GM19239 (cell line): ENCODE results near the gene CDHR3.

ENCODE experiments used
- DNase-seq: peaks from one replicate; pipeline ENCODE4 v3.0.0; 2011; ENCODE audit warnings: low spot score; ENCODE audit not compliant: insufficient read length
- FAIRE-seq: peaks from 2 replicates; lab custom pipeline; 2011; peaks lifted over from hg19 to GRCh38; lab: Jason Lieb, UNC

CDHR3 gene

GRCh38 chr7:106061301-106061979 lies 98.4 kb downstream of the CDHR3 start:
- FAIRE-seq (peak; percentile 68), DNase-seq (no peak)

DNA sequence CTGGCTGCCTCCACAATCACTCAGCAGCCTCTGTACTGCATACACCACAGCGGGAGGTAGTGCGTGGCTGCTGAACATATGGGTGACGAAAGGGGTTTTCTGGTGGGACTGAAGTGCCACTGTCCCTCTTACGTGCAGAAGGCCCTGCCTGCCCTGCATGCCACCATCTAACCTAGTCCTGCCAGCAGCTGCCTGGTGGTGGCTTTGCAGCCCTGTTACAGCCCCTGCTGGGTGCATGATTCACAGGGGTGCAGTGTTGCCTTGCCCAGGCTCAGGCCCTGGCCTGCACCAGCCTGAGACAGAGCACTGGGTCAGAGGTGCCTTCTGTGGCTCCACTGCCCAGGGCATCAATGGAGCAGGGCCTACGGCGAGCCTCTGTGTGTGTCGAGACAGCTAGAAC lies 98.9 kb downstream of the CDHR3 start:
- FAIRE-seq (no peak), DNase-seq (no peak)

DNA sequence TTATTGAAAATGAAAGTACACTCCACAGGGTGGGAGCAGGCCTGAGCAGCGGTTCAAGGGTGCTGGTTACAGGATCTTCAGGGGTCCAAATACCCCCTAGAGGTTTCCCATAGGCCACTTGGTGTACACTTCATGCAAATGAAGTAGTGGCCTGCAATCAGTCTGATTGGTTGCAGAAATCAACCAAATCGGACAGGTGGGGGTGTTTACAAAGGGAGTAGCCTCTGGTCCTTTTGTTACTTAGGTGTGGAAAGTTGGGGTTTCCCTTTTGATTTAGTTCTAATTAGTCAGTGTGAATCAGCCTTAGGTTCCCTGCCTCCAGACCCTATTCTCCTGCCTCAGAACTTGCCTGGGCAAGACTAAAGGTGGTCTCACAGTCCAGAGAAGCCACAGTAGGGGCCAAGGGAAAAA lies 99.5 kb downstream of the CDHR3 start:
- no peak for DNase-seq
- FAIRE-seq: peak; percentile 55

DNA sequence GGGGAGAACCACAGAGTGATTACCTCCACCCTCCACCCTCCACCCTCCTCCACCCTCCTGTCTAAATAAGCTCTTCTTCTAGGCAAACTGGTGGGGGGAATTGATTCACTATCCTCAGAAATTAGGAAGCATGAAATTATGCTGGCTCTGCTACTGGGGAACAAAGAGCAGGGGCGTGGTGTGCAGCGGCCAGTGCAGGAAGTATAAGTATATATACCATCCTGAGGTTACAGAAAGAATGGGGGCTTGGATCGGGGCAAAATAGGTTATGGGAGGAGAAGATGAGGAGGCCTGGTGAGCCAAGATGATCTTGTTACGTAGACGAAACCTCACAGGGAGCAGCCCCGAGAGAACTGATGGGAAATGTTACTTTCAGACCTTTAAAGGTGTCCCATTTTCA lies 100.0 kb downstream of the CDHR3 start:
- DNase-seq (no peak), FAIRE-seq (no peak)

- FAIRE-seq: peak; percentile 23
Measured at GRCh38 chr7:106063692-106064091, 100.6 kb downstream of the CDHR3 start.

GRCh38 chr7:106064316-106064715 lies 101.3 kb downstream of the CDHR3 start:
- DNase-seq (no peak), FAIRE-seq (no peak)

More at GRCh38 chr7:106063692-106064091, 100.6 kb downstream of the CDHR3 start:
- no peak for DNase-seq

DNA sequence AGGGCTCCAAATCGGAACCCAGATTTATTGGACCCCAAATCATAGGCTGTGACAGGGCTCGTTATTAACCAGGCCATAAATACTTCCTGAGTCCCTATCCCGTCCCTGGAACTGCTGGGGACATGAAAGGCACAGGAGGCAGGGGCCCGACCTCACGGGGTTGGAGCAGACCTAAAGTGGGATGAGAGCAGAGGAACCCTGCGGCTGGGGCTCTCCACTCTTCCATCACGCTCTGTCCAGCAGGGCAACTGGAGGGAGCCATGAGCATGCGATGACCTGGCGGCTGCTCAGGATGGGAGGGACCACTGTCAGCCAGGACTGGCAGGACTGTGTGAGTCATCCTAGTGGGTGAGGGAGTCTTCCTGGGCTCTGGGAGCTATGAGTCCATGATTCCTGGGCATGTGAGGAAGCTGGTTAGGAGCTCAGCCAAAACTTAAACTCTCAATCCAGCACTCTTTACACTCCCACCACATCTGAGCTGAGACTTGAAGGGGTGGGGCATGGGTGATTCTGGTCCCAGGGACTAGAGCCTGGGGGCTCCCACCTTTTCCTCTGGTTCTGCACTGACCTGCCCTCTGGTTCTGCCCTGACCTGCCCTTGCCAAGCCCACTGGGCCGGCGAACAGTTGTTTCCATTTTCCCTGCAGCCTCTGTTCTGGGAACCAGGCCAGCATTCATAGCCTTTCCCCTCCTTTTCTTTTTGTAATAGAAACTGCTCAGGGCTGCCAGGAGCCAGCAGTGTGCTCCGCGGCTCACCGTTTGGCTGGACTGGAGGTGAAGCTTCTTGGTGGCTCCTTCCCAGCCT lies 101.9 kb downstream of the CDHR3 start:
- no peak for DNase-seq
- no peak for FAIRE-seq

DNA sequence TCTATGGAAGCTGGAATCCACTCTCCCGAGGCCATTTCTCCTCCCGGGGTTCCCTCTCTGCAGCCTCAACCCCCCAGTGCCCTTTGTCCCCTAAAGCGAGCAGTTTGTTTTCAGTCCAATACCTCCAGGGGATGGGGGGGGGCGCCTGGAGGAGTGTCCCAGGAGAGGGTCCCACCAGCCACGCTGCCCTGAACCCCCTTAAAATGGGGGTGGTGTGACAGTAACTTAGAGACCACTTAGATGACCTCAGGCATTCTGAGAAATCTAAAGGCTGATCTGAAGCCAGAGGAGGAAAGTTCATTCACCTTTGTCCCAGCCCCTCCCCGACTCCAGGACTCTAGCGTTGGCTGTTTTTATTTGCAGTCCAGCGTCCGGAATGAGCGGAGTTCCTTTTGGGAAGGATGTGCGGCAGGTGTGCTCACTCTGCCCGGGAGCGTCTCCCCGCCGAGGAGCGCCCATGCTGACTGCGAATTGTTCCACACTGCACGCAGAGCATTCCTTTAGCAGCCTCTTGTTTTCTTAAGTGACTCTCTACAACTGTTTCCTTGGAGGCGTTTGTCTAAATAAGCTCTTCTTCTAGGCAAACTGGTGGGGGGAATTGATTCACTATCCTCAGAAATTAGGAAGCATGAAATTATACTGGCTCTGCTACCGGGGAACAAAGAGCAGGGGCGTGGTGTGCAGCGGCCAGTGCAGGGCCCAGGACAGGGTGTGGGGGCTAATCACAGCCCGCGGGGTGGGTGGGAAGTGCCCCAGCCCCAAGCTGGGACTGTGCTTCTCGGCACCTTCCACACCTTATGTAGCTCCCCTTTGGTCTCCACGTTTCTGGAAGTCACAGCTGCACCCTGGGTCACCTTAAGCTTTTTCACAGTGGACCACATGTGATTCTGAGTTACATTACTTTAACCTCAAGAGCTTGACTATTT lies 102.8 kb downstream of the CDHR3 start:
- FAIRE-seq (no peak), DNase-seq (no peak)

GRCh38 chr7:106067678-106068077 lies 104.6 kb downstream of the CDHR3 start:
- FAIRE-seq (no peak), DNase-seq (no peak)

GRCh38 chr7:106068538-106068961 lies 105.5 kb downstream of the CDHR3 start:
- no peak for FAIRE-seq
- DNase-seq: no peak

- FAIRE-seq: no peak
- DNase-seq: no peak
Measured at GRCh38 chr7:106068986-106069385, 105.9 kb downstream of the CDHR3 start.

- no peak for DNase-seq
- FAIRE-seq: peak; percentile 8
Measured at GRCh38 chr7:106069471-106070200, 106.6 kb downstream of the CDHR3 start.

GRCh38 chr7:106070201-106070551 lies 107.1 kb downstream of the CDHR3 start:
- FAIRE-seq (no peak), DNase-seq (no peak)

GRCh38 chr7:106070567-106071254 lies 107.6 kb downstream of the CDHR3 start:
- DNase-seq (no peak), FAIRE-seq (no peak)

- peak; percentile 66 for DNase-seq
- peak; percentile 97 for FAIRE-seq
Measured at GRCh38 chr7:106071356-106071998, 108.4 kb downstream of the CDHR3 start.

DNA sequence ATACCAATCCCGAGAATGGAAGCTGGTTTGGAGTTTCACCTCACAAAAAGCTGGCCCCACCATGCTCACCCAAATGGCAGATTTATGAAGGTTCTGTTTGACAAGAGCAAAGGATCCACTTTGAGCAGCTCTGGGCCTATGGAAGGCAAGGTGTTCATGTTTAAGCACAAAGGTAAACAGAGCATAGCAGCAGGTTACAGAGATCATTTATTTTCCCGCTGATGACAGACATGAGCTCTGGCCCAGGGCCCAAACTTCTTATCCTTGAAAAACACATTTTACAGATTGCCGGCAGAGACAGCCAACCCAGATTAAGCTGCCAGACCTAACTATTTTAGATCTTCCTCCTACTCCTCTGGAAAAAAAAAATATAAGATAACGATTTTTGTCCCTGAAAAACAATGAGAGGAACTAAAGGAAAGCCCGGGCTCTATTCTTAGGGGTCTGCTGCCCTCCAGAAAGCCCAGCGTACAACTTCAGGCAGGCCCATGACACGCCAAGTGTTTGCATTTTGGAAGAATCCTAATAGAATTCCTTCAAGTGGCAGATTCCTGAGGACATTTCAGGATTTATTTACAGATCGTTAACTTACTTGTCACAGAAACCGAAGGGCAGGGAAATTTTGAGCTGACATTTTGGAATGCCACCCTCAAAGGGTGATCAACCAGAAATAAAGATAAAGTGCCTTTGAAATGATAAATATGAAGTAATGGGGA lies 109.1 kb downstream of the CDHR3 start:
- DNase-seq: no peak
- peak; percentile 48 for FAIRE-seq

GRCh38 chr7:106072715-106073091 lies 109.6 kb downstream of the CDHR3 start:
- DNase-seq (no peak), FAIRE-seq (no peak)

DNA sequence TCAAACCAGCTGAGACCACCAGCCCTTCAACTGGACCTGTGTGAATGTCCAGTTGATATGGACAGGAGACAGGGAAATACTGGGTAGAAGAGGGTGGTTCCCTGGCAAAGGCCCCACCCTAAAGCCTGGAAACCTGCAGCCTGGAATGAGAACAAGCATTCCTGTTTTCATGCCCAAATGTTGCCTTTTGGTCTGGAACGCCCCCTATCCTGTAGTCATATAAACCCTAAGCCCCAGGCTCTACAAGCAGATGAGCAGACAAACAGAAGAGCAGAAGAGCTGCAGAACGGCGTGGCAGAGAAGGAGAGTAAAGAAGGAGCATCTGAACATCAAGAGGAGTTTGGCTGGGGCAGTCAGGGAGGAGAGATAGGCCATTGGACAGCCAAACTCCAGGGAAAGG lies 110.6 kb downstream of the CDHR3 start:
- no peak for FAIRE-seq
- DNase-seq: no peak
